Upper lobe of left lung (tissue), 4 donors: Measurements from ENCODE around the gene SPATA2L.

Source experiments
- CTCF ChIP-seq, 6 experiments: fragments of 450-650 bp in 4 of 6; fragments of 200-600 bp in 2 of 6; sonication (generic) in 2 of 6; IDR thresholded peaks; one replicate each; pipeline ENCODE4 v1.5.1; 2016 to 2019; ENCODE audit warnings: antibody characterized with exemption in 6 of 6
- EP300 ChIP-seq, 4 donors: sonication (generic); formaldehyde crosslinking; IDR thresholded peaks; one replicate each; pipeline ENCODE4 v1.5.1; 2017; ENCODE audit warnings: antibody characterized with exemption in 4 of 4, control low read depth in 2 of 4

DNA sequence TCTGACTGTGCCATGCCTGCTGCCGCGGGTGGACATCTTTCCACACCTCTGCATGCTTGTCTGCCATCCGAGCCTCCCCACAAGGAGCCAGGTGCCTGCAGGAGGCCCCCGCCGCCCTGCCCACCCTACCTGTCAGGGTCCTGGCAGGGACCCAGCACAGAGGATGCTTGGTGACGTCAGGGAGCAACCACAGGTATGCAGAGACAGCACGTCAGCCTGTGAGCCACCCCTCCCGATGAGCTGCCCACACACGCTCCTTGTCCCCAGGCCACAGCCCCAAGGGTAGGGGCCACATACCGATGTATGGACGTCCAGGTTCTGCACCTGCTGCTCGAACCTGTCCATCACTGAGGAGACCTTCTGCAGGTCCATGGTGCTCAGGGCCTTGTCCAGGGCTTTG, 54.6 kb downstream of the SPATA2L start:
- TF ChIP-seq CTCF (IDR thresholded peaks at IDR 0.05) (no peak), EP300 (IDR thresholded peaks at IDR 0.05) (no peak)
